Measurements from ENCODE around the gene MYL3.

The MYL3 gene

GRCh38 chr3:46882377-46883053, 19.3 kb upstream of the MYL3 start:
- FAIRE-seq: no peak

- no peak for FAIRE-seq
Measured at GRCh38 chr3:46881596-46882376, 18.5 kb upstream of the MYL3 start.

GRCh38 chr3:46880884-46881595, 17.8 kb upstream of the MYL3 start:
- no peak for FAIRE-seq

- FAIRE-seq: no peak
Measured at GRCh38 chr3:46878781-46879436, 15.7 kb upstream of the MYL3 start.

GRCh38 chr3:46877406-46878125, 14.3 kb upstream of the MYL3 start, which contains the start of gene PTH1R:
PTH1R (plus strand) TSS chr3:46877721; CDS start chr3:46883560, 5,839 bp downstream.
- no peak for FAIRE-seq

GRCh38 chr3:46876313-46877300, 13.4 kb upstream of the MYL3 start:
- FAIRE-seq: no peak

GRCh38 chr3:46875560-46875959, 12.3 kb upstream of the MYL3 start:
- no peak for FAIRE-seq

GRCh38 chr3:46874430-46874829, 11.2 kb upstream of the MYL3 start:
- no peak for FAIRE-seq

GRCh38 chr3:46873521-46873920, 10.3 kb upstream of the MYL3 start:
- no peak for FAIRE-seq

- no peak for FAIRE-seq
Measured at GRCh38 chr3:46871222-46871621, 8.0 kb upstream of the MYL3 start.

- no peak for FAIRE-seq
Measured at GRCh38 chr3:46870651-46871050, 7.4 kb upstream of the MYL3 start.

GRCh38 chr3:46869440-46869839, 6.2 kb upstream of the MYL3 start:
- FAIRE-seq: no peak

- no peak for FAIRE-seq
Measured at GRCh38 chr3:46868948-46869347, 5.7 kb upstream of the MYL3 start.

- FAIRE-seq: no peak
Measured at GRCh38 chr3:46868287-46868686, 5.0 kb upstream of the MYL3 start.

GRCh38 chr3:46867550-46867898, 4.3 kb upstream of the MYL3 start:
- FAIRE-seq: no peak

- no peak for FAIRE-seq
Measured at GRCh38 chr3:46866720-46867549, 3.7 kb upstream of the MYL3 start.

GRCh38 chr3:46866032-46866595, 2.9 kb upstream of the MYL3 start:
- no peak for FAIRE-seq

GRCh38 chr3:46865546-46865945, 2.3 kb upstream of the MYL3 start:
- no peak for FAIRE-seq

GRCh38 chr3:46865031-46865507, 1.8 kb upstream of the MYL3 start:
- no peak for FAIRE-seq
